Fibroblast of lung (primary cell): Measurements from ENCODE around the gene SUSD1.

Source experiments
- CTCF ChIP-seq, 2 donors: IDR thresholded peaks in 1 of 2; conservative IDR thresholded peaks in 1 of 2; 1 replicate in 1 of 2; 2 replicates in 1 of 2; pipeline ENCODE4 v1.5.1; 2011 to 2012; ENCODE audit warnings: low read length in 2 of 2, control low read depth in 1 of 2, inconsistent platforms in 1 of 2, low read depth in 1 of 2, mild to moderate bottlenecking in 1 of 2
- EZH2 ChIP-seq: IDR thresholded peaks from 2 replicates; pipeline ENCODE4 v1.5.1; 2012; ENCODE audit warnings: low read length, control low read depth, mild to moderate bottlenecking; ENCODE audit errors: missing control alignments

DNA sequence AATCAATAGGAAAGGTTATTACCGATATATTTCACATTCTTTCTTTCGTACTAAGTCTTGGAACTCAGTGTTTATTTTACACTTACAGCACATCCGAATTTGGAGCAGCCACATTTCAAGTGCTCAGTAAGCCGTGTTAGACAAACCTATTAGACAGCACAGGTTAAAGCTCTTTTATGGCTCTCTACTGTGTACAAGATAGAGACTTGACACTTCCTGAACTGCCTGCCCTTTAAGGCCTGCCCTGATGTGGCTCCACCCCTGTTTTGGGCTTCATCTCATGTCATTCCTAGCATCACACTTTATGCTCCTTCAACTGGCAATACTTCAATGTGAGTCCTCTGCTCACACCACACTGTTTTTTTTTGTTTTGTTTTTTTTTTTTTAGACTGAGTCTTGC is 23.5 kb upstream of the SUSD1 start:
- TF ChIP-seq EZH2 (no peak), CTCF (conservative IDR thresholded peaks at IDR 0.05 in 1 of 2, IDR thresholded peaks at IDR 0.05 in 1 of 2; ENCODE audit: low read depth in 1 of 2, low read length in 2 of 2) (no peak)
